ENCODE results near the gene HEATR9. TPM values are rescaled to one million over a fixed set of nuclear protein-coding genes. Genes with fewer than 3 reads are reported as not detected.

HEATR9 gene, protein sequence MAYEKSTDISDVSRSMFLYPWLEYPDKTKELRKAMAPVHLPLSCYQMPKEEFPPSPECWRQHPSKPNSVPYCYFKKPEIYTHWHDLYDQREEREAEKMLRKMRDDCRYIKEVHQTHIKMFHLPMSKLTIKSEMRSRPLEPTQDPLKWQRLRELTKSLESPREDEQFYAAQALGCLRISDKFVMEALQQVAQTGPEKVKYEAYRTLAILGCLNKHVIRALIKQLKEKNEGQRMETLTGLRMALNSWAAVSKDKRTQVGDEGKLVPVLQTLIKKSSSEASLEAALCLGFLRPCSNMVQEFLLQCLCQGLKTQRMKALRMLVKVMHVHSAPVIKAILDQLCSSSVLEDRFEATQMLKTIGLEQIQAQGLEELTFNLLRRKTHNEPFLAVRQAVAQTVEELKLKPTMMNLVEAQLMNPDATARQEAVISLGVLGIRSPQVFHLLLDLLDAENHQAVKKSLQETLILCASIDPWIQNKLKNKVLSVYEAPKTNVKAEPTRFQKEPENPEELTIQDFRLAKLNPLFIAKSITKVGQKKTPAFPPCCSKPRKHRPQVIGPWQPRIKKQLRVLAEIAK
- not detected for polyA plus RNA-seq (2012; ENCODE audit: insufficient read depth, insufficient read length, low read depth)

DNA sequence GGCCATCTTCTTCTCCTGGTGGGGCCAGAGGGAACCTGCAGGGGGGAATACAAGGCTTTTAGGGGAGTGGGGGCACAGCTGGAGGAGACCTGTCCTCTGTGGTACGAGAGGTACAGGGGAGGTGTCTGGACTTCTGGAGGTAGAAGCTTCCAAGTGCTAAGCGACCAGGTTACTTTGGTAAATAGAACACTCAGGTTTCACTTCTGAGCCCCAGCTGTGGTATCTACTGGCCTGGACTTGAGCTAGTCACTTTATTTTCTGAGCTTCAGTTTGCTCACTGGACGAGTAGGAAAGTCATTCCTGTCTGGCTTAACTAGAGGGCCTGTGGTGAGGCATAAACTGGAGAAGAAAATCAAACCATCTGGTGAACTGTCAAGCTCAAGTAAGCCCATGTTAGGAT, at the start of gene HEATR9:
Gene HEATR9 (minus strand): TSS at position 155 of the 400 bp plus-strand sequence. CDS start 149 bp downstream, at position 6.
- no peaks in the 10 kb centered on the region for H3K9me3 ChIP-seq
- no peak within 1 kb of the TSS for H3K4me3 ChIP-seq (ENCODE audit: low read depth, low read length)
- DNase-seq: no peak
- H3K36me3 ChIP-seq: no peaks in the 10 kb centered on the region
- H3K27me3 ChIP-seq: no peaks in the 10 kb centered on the region
- TF ChIP-seq, protein P1, sequence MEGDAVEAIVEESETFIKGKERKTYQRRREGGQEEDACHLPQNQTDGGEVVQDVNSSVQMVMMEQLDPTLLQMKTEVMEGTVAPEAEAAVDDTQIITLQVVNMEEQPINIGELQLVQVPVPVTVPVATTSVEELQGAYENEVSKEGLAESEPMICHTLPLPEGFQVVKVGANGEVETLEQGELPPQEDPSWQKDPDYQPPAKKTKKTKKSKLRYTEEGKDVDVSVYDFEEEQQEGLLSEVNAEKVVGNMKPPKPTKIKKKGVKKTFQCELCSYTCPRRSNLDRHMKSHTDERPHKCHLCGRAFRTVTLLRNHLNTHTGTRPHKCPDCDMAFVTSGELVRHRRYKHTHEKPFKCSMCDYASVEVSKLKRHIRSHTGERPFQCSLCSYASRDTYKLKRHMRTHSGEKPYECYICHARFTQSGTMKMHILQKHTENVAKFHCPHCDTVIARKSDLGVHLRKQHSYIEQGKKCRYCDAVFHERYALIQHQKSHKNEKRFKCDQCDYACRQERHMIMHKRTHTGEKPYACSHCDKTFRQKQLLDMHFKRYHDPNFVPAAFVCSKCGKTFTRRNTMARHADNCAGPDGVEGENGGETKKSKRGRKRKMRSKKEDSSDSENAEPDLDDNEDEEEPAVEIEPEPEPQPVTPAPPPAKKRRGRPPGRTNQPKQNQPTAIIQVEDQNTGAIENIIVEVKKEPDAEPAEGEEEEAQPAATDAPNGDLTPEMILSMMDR (IDR thresholded peaks at IDR 0.05; ENCODE audit: low read depth, low read length): no peak
- 0 out of 2 replicates have a peak, but pooled peaks cover 5% of the 10 kb centered on the region for H3K4me1 ChIP-seq

DNA sequence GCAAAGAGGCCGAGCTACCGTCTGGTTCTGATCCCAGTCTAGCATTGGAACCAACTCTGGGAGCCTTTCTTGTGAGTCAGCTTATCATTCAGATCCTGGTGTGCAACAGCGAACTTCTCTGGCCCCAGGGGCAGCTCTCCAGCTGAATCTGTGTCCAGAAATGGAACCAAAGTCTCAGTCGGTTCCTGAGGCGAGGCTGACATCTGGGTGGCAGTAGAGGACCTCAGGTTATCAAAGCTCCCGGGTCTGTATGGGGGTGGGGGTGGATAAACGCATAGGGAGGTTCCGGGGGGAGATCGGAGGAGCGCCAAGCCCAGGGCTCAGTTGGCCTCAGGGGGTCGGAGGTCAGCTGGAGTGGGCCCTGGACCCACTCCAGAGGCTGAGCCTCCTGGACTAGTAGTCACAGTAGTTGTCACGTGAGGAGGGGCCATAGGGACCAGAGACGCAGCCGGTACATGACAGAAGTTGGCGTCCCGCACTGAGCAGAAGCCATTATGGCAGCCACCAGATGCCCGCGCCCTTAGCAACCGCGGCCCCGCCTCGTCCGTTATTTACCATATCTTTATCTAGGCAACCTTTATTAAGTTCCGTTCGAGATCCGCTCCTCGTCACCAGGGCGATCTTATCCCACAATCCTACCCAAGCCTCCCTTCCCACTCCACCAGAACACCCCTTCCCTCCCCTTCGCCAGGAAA, 49.0 kb upstream of the HEATR9 start:
- Histone ChIP-seq H3K27me3 (no peaks in the 10 kb centered on the region), H3K4me3 (ENCODE audit: low read depth, low read length) (no peak overlapping the region), H3K36me3 (no peaks in the 10 kb centered on the region), H3K9me3 (no peaks in the 10 kb centered on the region), H3K4me1 (no peaks in the 10 kb centered on the region; the same call in 1 of the 2 replicates)
- DNase-seq: no peak
- TF ChIP-seq, protein P1 (IDR thresholded peaks at IDR 0.05; ENCODE audit: low read depth, low read length): no peak

DNA sequence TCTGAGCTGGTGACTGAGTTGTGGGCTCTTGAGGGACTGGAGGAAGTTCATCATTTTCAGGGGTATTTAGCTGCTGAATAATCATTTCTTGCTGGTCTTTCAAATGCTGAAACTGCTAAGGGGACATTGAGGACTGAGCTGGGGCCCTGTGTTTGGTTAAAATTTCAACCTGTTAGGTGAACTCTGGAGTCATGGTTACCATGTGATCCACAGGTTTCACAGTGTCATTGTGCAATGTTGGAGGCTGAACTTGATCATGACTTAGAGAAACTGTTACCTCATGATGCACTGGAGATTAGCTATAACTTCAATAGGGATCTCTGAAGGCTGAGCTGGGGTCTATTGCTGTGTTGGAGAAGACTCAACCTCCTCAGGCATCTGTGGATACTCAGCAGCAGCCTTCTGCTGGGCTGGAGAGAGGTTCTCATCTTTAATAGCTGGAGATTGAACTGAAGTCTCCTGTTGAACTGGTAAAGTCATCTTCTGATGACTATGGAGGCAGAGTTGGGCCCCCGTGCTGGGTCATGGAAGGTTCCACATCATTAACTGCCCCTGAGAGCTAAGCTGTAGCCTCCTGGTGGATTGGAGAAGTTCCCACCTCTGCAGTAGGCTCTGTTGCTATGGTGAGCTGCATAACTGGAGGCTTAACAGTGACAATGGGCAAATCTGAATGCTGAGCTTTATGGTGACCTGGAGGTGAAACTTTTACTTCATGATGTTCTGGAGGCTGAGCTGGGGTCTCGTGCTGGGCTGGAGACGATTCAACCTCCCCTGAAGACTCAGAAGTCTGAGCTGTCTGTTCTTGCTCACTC, 46.7 kb upstream of the HEATR9 start:
- DNase-seq: no peak
- no peaks in the 10 kb centered on the region for H3K27me3 ChIP-seq
- TF ChIP-seq, protein P1 (IDR thresholded peaks at IDR 0.05; ENCODE audit: low read depth, low read length): no peak

DNA sequence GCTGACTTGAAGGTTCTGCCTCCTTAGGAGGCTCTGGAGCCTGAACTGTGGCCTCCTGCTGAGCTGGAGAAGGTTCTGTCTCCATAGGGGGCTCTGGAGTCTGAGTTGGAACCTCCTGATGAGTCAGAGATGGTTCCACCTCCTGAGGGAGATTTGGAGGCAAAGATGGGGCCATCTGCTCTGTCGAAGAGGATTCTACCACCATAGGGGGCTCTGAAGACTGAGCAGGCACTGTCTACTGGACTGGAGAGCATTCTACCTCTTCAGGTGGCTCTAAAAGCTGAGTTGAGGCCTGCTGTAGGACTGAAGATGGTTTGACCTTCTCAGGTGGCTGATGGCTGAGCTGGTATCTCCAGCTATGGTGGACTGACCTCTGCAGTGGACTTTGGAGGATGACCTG, 45.7 kb upstream of the HEATR9 start:
- TF ChIP-seq, protein P1 (IDR thresholded peaks at IDR 0.05; ENCODE audit: low read depth, low read length): no peak
- Histone ChIP-seq H3K4me3 (ENCODE audit: low read depth, low read length) (no peak overlapping the region), H3K36me3 (no peaks in the 10 kb centered on the region), H3K4me1 (no peaks in the 10 kb centered on the region), H3K9me3 (no peaks in the 10 kb centered on the region), H3K27me3 (no peaks in the 10 kb centered on the region)
- DNase-seq: no peak

More for the DNA sequence above, 46.7 kb upstream of the HEATR9 start:
- H3K4me1 ChIP-seq: no peaks in the 10 kb centered on the region
- no peaks in the 10 kb centered on the region for H3K9me3 ChIP-seq
- no peak overlapping the region for H3K4me3 ChIP-seq (ENCODE audit: low read depth, low read length)
- no peaks in the 10 kb centered on the region for H3K36me3 ChIP-seq

DNA sequence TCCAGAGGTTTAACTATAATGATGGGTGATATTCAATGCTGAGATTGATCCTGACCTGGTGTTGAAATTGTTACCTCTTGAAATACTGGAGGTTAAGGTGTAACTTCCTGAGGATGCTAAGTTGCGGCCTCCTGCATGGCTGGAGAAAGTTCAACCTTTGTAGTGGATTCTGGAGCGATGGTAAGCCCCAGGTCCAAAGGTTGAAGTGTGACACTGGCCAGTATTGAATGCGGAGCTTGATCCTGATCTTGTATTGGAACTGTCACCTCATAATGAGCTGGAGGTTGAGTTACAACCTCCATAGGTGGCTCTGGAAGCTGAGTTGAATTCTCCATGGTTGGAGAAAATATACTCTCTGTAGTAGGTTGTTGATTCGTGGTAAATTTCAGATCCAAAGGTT, 44.9 kb upstream of the HEATR9 start:
- H3K4me1 ChIP-seq: no peaks in the 10 kb centered on the region
- H3K4me3 ChIP-seq (ENCODE audit: low read depth, low read length): no peak overlapping the region
- TF ChIP-seq, protein P1 (IDR thresholded peaks at IDR 0.05; ENCODE audit: low read depth, low read length): no peak
- no peaks in the 10 kb centered on the region for H3K9me3 ChIP-seq
- H3K27me3 ChIP-seq: no peaks in the 10 kb centered on the region
- H3K36me3 ChIP-seq: no peaks in the 10 kb centered on the region
- no peak for DNase-seq
